Neural progenitor cell (in vitro differentiated cells): ENCODE measurements around the gene GRID1.

ENCODE experiments used
- EZH2 ChIP-seq: fragments of 200-600 bp; sonication (generic); IDR thresholded peaks from 2 replicates; pipeline ENCODE4 v1.6.1; 2017; ENCODE audit warnings: antibody characterized with exemption, mild to moderate bottlenecking, moderate library complexity
- EZH2phosphoT487 ChIP-seq: fragments of 200-600 bp; sonication (generic); IDR thresholded peaks from 2 replicates; pipeline ENCODE4 v1.6.1; 2017; ENCODE audit warnings: antibody characterized with exemption
- TF ChIP-seq, protein P1 (sequence below): fragments of 200-600 bp; sonication (generic); IDR thresholded peaks from 2 replicates; pipeline ENCODE4 v1.5.1; 2017; ENCODE audit warnings: antibody characterized with exemption, mild to moderate bottlenecking

DNA sequence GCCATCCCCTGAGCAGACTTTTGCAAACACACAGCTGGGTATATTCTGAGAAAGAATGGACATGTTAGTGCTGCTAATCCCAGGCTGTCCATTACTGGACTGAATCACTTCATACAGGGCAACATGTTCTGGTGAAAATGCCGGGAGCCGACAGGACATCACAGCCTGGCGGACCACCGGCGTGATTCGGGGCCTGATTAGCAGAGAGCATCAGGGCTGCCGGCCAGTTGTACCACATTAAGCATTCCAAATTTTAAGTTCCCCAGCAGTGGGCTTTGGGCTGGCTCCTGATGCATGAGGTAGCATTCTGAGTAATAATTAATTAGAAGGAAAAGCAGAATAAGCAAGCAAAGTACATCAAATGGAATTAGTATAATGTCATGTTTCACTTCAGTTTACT is 229.0 kb downstream of the GRID1 start:
- TF ChIP-seq, protein P1, sequence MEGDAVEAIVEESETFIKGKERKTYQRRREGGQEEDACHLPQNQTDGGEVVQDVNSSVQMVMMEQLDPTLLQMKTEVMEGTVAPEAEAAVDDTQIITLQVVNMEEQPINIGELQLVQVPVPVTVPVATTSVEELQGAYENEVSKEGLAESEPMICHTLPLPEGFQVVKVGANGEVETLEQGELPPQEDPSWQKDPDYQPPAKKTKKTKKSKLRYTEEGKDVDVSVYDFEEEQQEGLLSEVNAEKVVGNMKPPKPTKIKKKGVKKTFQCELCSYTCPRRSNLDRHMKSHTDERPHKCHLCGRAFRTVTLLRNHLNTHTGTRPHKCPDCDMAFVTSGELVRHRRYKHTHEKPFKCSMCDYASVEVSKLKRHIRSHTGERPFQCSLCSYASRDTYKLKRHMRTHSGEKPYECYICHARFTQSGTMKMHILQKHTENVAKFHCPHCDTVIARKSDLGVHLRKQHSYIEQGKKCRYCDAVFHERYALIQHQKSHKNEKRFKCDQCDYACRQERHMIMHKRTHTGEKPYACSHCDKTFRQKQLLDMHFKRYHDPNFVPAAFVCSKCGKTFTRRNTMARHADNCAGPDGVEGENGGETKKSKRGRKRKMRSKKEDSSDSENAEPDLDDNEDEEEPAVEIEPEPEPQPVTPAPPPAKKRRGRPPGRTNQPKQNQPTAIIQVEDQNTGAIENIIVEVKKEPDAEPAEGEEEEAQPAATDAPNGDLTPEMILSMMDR, result no peak
- TF ChIP-seq EZH2phosphoT487 (no peak), EZH2 (no peak)
